Measurements from ENCODE around the gene SRGN.

GRCh38 chr10:69065406-69066361 lies 22.2 kb upstream of the SRGN start:
- TF ChIP-seq CTCF (IDR thresholded peaks at IDR 0.05): no peak
- TF ChIP-seq EP300 (IDR thresholded peaks at IDR 0.05): no peak

All from upper lobe of left lung (tissue), 4 donors.